ENCODE results near the gene SULF2.
A peak's percentile ranks its signal among the peaks of the same experiment; 100 is the strongest.

The SULF2 gene

DNA sequence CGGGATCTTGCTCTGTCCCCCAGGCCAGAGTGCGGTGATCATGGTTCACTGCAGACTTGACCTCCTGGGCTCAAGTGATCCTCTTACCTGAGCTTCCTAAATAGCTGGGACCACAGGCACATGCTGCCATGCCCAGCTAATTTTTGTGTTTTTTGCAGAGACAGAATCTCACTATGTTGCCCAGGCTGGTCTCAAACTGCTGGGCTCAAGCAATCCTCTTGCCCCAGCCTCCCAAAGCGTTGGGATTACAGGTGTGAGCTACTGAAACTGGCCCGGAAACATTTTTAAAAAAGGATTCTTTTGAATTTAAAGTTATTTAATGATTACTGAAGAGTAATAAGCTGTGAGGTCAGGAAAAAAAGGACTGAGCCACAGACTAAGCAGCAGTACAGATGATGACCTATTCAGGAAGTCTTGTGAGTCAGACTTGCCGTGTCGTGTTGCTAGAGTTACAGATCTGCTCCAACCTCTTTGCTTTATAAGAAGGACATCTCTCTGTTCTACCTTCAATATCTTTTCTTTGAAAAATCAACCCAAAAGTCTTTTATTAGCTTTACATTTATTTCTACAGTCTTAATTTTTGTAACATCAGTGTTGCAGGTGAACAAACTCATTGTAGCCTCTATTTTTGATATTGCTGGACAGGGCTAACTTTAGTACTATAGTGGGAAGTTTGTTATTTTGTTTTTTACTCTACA, 174.9 kb downstream of the SULF2 start:
- DNase-seq (ENCODE audit: low read depth in 2 of 3, low spot score in 2 of 3), result peak; percentile 21 to 47 (median 26)

DNA sequence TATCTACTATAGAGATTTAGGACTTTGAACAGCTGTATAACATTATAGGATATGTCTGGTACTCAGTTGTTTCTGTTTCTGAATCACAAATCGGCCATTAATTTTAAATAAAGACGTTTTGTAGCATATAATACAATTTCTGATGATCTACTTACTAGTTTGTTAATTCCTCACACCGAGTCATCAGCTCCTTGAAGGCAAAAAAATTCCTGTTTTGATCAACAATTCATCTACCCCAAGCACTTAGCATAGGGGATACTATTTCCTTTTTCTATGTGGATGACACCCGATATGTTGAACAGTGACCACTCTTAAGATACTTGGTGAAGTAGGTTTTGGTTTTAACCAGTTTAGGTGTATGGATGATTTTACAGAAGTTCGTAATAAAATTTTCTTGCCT, 176.3 kb downstream of the SULF2 start:
- DNase-seq (ENCODE audit: low read depth in 2 of 3, low spot score in 2 of 3), result no peak

Measured in activated CD8-positive, alpha-beta memory T cell treated with anti-CD3 and anti-CD28 coated beads for 48 hours (primary cell).